A673 (cell line): ENCODE data around the gene UBR4.

ENCODE experiments used
- EZH2 ChIP-seq: fragments of 200-600 bp; sonication (generic); IDR thresholded peaks from 2 replicates; pipeline ENCODE4 v1.6.1; 2017; ENCODE audit warnings: borderline replicate concordance, low read depth, mild to moderate bottlenecking, mixed read lengths, antibody characterized with exemption, low read length; ENCODE audit not compliant: poor library complexity, severe bottlenecking
- TF ChIP-seq, protein P1 (sequence below): fragments of 300-800, 200-600 bp; sonication (generic); conservative IDR thresholded peaks from 2 replicates; pipeline ENCODE4 v1.5.1; 2017; ENCODE audit warnings: low read depth, mild to moderate bottlenecking, antibody characterized with exemption, low read length, moderate library complexity, mixed read lengths

DNA sequence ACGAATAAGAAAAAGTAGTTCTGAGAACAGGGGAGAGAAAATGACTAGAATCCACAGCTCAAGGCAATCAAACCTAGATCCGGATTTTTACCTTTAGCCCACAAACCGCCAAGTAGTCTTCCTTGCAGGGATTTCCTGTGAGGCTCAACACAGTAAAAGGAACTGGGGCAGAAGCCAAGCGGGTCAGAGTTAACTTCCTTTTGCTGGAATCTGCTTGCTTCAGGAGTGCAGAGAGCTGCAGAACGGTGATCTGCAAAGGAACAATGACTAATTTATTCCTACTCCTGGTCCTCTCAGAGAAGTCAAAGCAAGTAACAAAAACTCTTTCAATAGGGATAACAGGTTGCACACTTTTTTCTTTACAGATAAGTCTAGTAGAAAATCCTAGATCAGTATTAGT, 53.4 kb downstream of the UBR4 start:
- TF ChIP-seq EZH2 = no peak
- TF ChIP-seq, protein P1, sequence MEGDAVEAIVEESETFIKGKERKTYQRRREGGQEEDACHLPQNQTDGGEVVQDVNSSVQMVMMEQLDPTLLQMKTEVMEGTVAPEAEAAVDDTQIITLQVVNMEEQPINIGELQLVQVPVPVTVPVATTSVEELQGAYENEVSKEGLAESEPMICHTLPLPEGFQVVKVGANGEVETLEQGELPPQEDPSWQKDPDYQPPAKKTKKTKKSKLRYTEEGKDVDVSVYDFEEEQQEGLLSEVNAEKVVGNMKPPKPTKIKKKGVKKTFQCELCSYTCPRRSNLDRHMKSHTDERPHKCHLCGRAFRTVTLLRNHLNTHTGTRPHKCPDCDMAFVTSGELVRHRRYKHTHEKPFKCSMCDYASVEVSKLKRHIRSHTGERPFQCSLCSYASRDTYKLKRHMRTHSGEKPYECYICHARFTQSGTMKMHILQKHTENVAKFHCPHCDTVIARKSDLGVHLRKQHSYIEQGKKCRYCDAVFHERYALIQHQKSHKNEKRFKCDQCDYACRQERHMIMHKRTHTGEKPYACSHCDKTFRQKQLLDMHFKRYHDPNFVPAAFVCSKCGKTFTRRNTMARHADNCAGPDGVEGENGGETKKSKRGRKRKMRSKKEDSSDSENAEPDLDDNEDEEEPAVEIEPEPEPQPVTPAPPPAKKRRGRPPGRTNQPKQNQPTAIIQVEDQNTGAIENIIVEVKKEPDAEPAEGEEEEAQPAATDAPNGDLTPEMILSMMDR = no peak
